ENCODE results near the gene ZBTB7A. TPM values are rescaled to one million over a fixed set of nuclear protein-coding genes. Genes with fewer than 3 reads are reported as not detected.

ZBTB7A gene
- total RNA-seq, 1 donor from 2014 or later, result 51.9 TPM

- no peaks in the 10 kb centered on the region for H3K4me1 ChIP-seq
Measured at GRCh38 chr19:4101496-4101770, 34.7 kb upstream of the ZBTB7A start.

GRCh38 chr19:4100647-4101495 lies 34.2 kb upstream of the ZBTB7A start:
- Histone ChIP-seq H3K4me1 (no peaks in the 10 kb centered on the region), H3K36me3 (peaks cover 77% of the 10 kb centered on the region), H3K27me3 (ENCODE audit: low read depth) (no peaks in the 10 kb centered on the region), H3K27ac (no peak overlapping the region), H3K4me3 (no peak overlapping the region), H3K9me3 (no peaks in the 10 kb centered on the region)
- TF ChIP-seq CTCF (IDR thresholded peaks at IDR 0.05), result no peak
- intact Hi-C loops (cut with DNase I), result no loop called here
- no peak for DNase-seq
- no peak for ATAC-seq

More at GRCh38 chr19:4101496-4101770, 34.7 kb upstream of the ZBTB7A start:
- DNase-seq (no peak), ATAC-seq (no peak)
- Histone ChIP-seq H3K36me3 (peaks cover 80% of the 10 kb centered on the region), H3K9me3 (no peaks in the 10 kb centered on the region), H3K4me3 (no peak overlapping the region), H3K27ac (no peak overlapping the region), H3K27me3 (ENCODE audit: low read depth) (no peaks in the 10 kb centered on the region)
- TF ChIP-seq CTCF (IDR thresholded peaks at IDR 0.05), result no peak
- intact Hi-C loops (cut with DNase I), result no loop called here

- no peaks in the 10 kb centered on the region for H3K4me1 ChIP-seq
- intact Hi-C loops (cut with DNase I), result no loop called here
- H3K9me3 ChIP-seq, result no peaks in the 10 kb centered on the region
- peak; percentile 82 for DNase-seq
- no peak for TF ChIP-seq CTCF (IDR thresholded peaks at IDR 0.05)
- peak; percentile 82 to 86 for ATAC-seq
- peaks cover 81% of the 10 kb centered on the region for H3K36me3 ChIP-seq
- peak overlapping the region; percentile 18 for H3K27ac ChIP-seq
- H3K27me3 ChIP-seq (ENCODE audit: low read depth), result no peaks in the 10 kb centered on the region
- H3K4me3 ChIP-seq, result no peak overlapping the region
Measured at GRCh38 chr19:4099041-4099764, 32.5 kb upstream of the ZBTB7A start.

GRCh38 chr19:4098493-4098892 lies 31.8 kb upstream of the ZBTB7A start:
- intact Hi-C loops (cut with DNase I), result no loop called here
- peaks cover 83% of the 10 kb centered on the region for H3K36me3 ChIP-seq
- H3K9me3 ChIP-seq, result no peaks in the 10 kb centered on the region
- no peaks in the 10 kb centered on the region for H3K4me1 ChIP-seq
- no peak overlapping the region for H3K4me3 ChIP-seq
- TF ChIP-seq CTCF (IDR thresholded peaks at IDR 0.05), result no peak
- DNase-seq (no peak), ATAC-seq (peak; percentile 8 to 18)
- H3K27ac ChIP-seq, result no peak overlapping the region
- no peaks in the 10 kb centered on the region for H3K27me3 ChIP-seq (ENCODE audit: low read depth)

- TF ChIP-seq CTCF (IDR thresholded peaks at IDR 0.05), result no peak
- H3K9me3 ChIP-seq, result no peaks in the 10 kb centered on the region
- no peak overlapping the region for H3K4me3 ChIP-seq
- ATAC-seq (no peak), DNase-seq (no peak)
- H3K4me1 ChIP-seq, result no peaks in the 10 kb centered on the region
- H3K27ac ChIP-seq, result no peak overlapping the region
- H3K36me3 ChIP-seq, result peaks cover 83% of the 10 kb centered on the region
- H3K27me3 ChIP-seq (ENCODE audit: low read depth), result no peaks in the 10 kb centered on the region
- intact Hi-C loops (cut with DNase I), result no loop called here
Measured at GRCh38 chr19:4097501-4097900, 30.8 kb upstream of the ZBTB7A start.
